ENCODE data around the gene APOBEC3F. TPM values are rescaled to one million over a fixed set of nuclear protein-coding genes. Genes with fewer than 3 reads are reported as not detected.

Gene APOBEC3F
- total and polyA plus RNA-seq, 10 of the 15 experiments (the other 5 are each of a cell fraction or from before 2014, with no cell fraction given), result 7.4 to 29.1 (median 12.8) TPM

DNA sequence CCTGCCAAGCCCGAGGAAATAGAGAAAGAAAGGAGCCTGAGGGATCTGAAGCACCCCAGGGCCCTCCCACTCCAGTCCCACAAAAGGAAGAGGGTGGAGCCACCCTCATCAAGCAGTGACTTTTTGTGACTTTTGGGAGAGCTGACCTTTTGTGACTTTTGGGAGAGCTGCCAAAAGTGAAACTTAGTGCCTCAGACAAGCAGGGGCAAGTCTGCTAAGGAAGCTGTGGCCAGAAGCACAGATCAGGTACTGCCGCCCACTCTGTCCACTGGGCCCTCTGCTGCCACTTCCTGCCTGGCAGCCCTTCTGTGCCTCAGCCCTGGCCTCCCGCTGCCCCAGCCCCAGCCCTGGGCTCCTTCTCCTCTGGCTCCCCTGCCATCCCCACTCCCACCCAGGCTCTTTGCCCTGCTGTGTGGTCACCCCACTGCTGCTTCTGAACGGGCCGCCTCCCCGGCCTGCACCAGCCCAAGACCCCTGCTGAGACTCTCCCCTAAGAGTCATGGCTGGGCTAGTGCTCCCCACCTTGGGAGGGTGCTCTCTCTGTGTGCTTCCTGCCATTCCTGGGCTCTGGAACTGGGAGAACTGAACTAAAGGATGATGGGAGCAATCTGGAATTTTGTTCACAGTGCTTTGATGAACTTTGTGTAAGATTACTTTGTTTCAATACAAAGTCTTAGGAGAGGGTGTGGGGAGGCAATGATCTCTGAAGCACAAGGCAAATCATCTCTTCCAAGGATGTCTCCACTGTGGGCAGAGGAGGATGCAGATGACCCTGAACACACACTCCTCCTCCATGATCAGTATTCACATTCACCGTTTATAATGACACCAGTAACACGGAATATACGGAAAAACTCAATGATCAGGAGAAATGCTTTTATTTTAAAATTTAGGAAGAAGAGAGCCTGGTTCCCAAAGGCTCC, 56.7 kb downstream of the APOBEC3F start, which contains the start of gene APOBEC3H (continued):
- TF ChIP-seq, protein P1, sequence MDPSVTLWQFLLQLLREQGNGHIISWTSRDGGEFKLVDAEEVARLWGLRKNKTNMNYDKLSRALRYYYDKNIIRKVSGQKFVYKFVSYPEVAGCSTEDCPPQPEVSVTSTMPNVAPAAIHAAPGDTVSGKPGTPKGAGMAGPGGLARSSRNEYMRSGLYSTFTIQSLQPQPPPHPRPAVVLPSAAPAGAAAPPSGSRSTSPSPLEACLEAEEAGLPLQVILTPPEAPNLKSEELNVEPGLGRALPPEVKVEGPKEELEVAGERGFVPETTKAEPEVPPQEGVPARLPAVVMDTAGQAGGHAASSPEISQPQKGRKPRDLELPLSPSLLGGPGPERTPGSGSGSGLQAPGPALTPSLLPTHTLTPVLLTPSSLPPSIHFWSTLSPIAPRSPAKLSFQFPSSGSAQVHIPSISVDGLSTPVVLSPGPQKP (IDR thresholded peaks at IDR 0.05; ENCODE audit: low read depth, low read length), result no peak
- TF ChIP-seq, protein P2, sequence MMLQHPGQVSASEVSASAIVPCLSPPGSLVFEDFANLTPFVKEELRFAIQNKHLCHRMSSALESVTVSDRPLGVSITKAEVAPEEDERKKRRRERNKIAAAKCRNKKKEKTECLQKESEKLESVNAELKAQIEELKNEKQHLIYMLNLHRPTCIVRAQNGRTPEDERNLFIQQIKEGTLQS (IDR thresholded peaks at IDR 0.05; ENCODE audit: borderline replicate concordance, extremely low read depth, low read depth, low read length), result no peak
- no peak for TF ChIP-seq EZH2 (IDR thresholded peaks at IDR 0.05; ENCODE audit: borderline replicate concordance, control insufficient read depth, low read depth, low read length)

DNA sequence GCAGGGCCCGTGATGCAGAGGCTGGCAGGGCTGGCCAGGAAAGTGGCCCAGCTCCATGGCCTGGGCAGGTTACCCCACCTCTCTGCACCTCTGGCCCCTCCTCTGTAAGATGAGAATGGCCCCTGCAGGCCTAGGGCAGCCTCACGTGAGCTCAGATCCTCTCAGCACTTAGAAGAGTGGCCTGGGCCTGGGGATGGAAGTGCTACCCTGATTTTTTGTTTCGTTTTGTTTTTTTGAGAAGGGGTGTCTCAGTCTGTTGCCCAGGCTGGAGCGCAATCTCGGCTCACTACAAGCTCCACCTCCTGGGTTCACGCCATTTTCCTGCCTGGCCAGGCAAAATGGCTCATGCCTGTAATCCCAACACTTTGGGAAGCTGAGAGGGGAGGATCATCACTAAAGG, 57.4 kb downstream of the APOBEC3F start:
- no peak overlapping the region for H2AFZ ChIP-seq (ENCODE audit: control insufficient read depth, low read depth, low read length)
- peak overlapping the region; percentile 98 for H3K27ac ChIP-seq (ENCODE audit: control insufficient read depth, insufficient read depth)
- peaks cover 4% of the 10 kb centered on the region for H3K79me2 ChIP-seq (ENCODE audit: control insufficient read depth, insufficient read depth, low read length)
- SMC1A ChIA-PET (ENCODE audit: uncharacterized antibody, unreplicated experiment), result interaction anchor here (0.9 to 6.6 kb wide), 17 partner anchors 8 to 228 kb away, joined by 3 to 126 read pairs (median 6); partner anchors contain the start of gene APOBEC3G
- intact Hi-C loops (cut with micrococcal nuclease; ENCODE audit: unreplicated experiment) (loop anchor here (2.0 kb wide), 2 partner anchors 17 to 31 kb away; no protein-coding TSS in a partner anchor), in situ Hi-C loops (cut with MboI) (no loop called here)
- no peak for FAIRE-seq
- peak overlapping the region; percentile 83 for H3K9ac ChIP-seq (ENCODE audit: control insufficient read depth, insufficient read depth, low read length)
- H3K4me2 ChIP-seq (ENCODE audit: control insufficient read depth, insufficient read depth), result peak overlapping the region; percentile 95
- no peaks in the 10 kb centered on the region for H4K20me1 ChIP-seq (ENCODE audit: control insufficient read depth, insufficient read depth)
- RAD21 ChIA-PET (ENCODE audit: unreplicated experiment), result interaction anchor here (0.9 to 5.7 kb wide), 17 partner anchors 10 to 393 kb away, joined by 3 to 85 read pairs (median 6); partner anchors contain the start of genes APOBEC3B, APOBEC3G and CBX7
- H3K4me1 ChIP-seq (ENCODE audit: control insufficient read depth, insufficient read depth, low read length), result peaks cover 53% of the 10 kb centered on the region
- H3K27me3 ChIP-seq (replicated peaks in 1 of 2; ENCODE audit: control insufficient read depth in 2 of 2, insufficient read depth in 2 of 2, low read length in 1 of 2), result no peaks in the 10 kb centered on the region
- POLR2A ChIA-PET, result interaction anchor here (0.5 to 6.1 kb wide), 13 partner anchors 11 to 85 kb away, joined by 3 to 76 read pairs (median 9); partner anchors contain the start of gene APOBEC3C
- CTCF ChIA-PET, result interaction anchor here (1.1 to 4.5 kb wide), 12 partner anchors 12 to 91 kb away, joined by 3 to 39 read pairs (median 5); partner anchors contain the start of gene APOBEC3C
- peak; percentile 76 for DNase-seq (ENCODE audit: low read depth, low spot score)
- no TSS peak for BruUV-seq (replicated peaks)
- 26% methylated on average over 6 of the region's 6 CpGs for WGBS (ENCODE audit: insufficient coverage, insufficient replicate concordance, low lambda C conversion rate, missing lambda C conversion rate)
- no peaks in the 10 kb centered on the region for H3K36me3 ChIP-seq (ENCODE audit: control insufficient read depth in 2 of 2, insufficient read depth in 2 of 2, low read length in 1 of 2)
- peak; percentile 77 for ATAC-seq
- H3K4me3 ChIP-seq, result peak overlapping the region; percentile 60
- no peaks in the 10 kb centered on the region for H3K9me3 ChIP-seq (replicated peaks; ENCODE audit: control insufficient read depth, insufficient read depth, low read length)
- TF ChIP-seq EZH2 (IDR thresholded peaks at IDR 0.05; ENCODE audit: borderline replicate concordance, control insufficient read depth, low read depth, low read length), result no peak
- TF ChIP-seq HCFC1 (IDR thresholded peaks at IDR 0.05; ENCODE audit: low read length), result no peak
- no peak for TF ChIP-seq GABPA (IDR thresholded peaks at IDR 0.05; ENCODE audit: low read depth)
- TF ChIP-seq RAD21 (IDR thresholded peaks at IDR 0.05; ENCODE audit: insufficient read depth, low read depth, low read length), result no peak
- TF ChIP-seq POLR2A (IDR thresholded peaks at IDR 0.05; ENCODE audit: low read depth, low read length), result 0 out of 2 replicates have a peak, but pooled peaks have one; percentile 25
- TF ChIP-seq, protein P3, sequence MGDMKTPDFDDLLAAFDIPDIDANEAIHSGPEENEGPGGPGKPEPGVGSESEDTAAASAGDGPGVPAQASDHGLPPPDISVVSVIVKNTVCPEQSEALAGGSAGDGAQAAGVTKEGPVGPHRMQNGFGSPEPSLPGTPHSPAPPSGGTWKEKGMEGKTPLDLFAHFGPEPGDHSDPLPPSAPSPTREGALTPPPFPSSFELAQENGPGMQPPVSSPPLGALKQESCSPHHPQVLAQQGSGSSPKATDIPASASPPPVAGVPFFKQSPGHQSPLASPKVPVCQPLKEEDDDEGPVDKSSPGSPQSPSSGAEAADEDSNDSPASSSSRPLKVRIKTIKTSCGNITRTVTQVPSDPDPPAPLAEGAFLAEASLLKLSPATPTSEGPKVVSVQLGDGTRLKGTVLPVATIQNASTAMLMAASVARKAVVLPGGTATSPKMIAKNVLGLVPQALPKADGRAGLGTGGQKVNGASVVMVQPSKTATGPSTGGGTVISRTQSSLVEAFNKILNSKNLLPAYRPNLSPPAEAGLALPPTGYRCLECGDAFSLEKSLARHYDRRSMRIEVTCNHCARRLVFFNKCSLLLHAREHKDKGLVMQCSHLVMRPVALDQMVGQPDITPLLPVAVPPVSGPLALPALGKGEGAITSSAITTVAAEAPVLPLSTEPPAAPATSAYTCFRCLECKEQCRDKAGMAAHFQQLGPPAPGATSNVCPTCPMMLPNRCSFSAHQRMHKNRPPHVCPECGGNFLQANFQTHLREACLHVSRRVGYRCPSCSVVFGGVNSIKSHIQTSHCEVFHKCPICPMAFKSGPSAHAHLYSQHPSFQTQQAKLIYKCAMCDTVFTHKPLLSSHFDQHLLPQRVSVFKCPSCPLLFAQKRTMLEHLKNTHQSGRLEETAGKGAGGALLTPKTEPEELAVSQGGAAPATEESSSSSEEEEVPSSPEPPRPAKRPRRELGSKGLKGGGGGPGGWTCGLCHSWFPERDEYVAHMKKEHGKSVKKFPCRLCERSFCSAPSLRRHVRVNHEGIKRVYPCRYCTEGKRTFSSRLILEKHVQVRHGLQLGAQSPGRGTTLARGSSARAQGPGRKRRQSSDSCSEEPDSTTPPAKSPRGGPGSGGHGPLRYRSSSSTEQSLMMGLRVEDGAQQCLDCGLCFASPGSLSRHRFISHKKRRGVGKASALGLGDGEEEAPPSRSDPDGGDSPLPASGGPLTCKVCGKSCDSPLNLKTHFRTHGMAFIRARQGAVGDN (IDR thresholded peaks at IDR 0.05), result peak; percentile 64; the same call in 1 of the 2 replicates
- peak; percentile 30; the same call in 1 of the 2 replicates for TF ChIP-seq HDGF (IDR thresholded peaks at IDR 0.05)
- TF ChIP-seq JUNB (IDR thresholded peaks at IDR 0.05), result no peak
- 0 out of 2 replicates have a peak, but pooled peaks have one; percentile 25 for TF ChIP-seq NR2F1 (conservative IDR thresholded peaks at IDR 0.05)
- TF ChIP-seq YY1 (IDR thresholded peaks at IDR 0.05; ENCODE audit: low read depth, low read length), result peak; percentile 82; the same call in 1 of the 2 replicates
- TF ChIP-seq LARP7 (IDR thresholded peaks at IDR 0.05), result no peak
- peak; percentile 59; the same call in 1 of the 2 replicates for TF ChIP-seq RAD51 (IDR thresholded peaks at IDR 0.05)
